Calu3 (cell line): ENCODE measurements around the gene SEPTIN5. TPM values are rescaled to one million over a fixed set of nuclear protein-coding genes. Genes with fewer than 3 reads are reported as not detected.
A peak's percentile ranks its signal among the peaks of the same experiment; 100 is the strongest.

ENCODE experiments used
- BruUV-seq: library from RNA; stranded (reverse); fragments of 400-500 nt; replicated peaks from 2 replicates; lab custom pipeline; 2021; lab: Mats Ljungman, UMichigan
- CTCF ChIA-PET: fragments of 300-600 bp; sonication (Branson Sonifier 250); formaldehyde crosslinking; loops from one replicate; lab custom pipeline; 2022; ENCODE audit warnings: antibody characterized with exemption; lab: Charles Lee
- DNase-seq: peaks from one replicate; pipeline ENCODE4 v3.0.0; 2022
- H3K27ac Mint-ChIP-seq: one replicate; pipeline ENCODE4 v1.8.0; 2022; ENCODE audit warnings: mixed read lengths; ENCODE audit not compliant: unreplicated experiment
- H3K27me3 Mint-ChIP-seq: one replicate; pipeline ENCODE4 v1.8.0; 2022; ENCODE audit warnings: mixed read lengths; ENCODE audit not compliant: unreplicated experiment
- H3K36me3 Mint-ChIP-seq: one replicate; pipeline ENCODE4 v1.8.0; 2022; ENCODE audit warnings: mild to moderate bottlenecking, moderate library complexity, mixed read lengths; ENCODE audit not compliant: insufficient read depth, unreplicated experiment
- H3K4me1 Mint-ChIP-seq: one replicate; pipeline ENCODE4 v1.8.0; 2022; ENCODE audit warnings: mild to moderate bottlenecking, low read depth, mixed read lengths; ENCODE audit not compliant: unreplicated experiment
- H3K4me3 Mint-ChIP-seq: one replicate; pipeline ENCODE4 v1.8.0; 2022; ENCODE audit warnings: mild to moderate bottlenecking, low read depth, moderate library complexity, mixed read lengths; ENCODE audit not compliant: unreplicated experiment
- H3K9me3 Mint-ChIP-seq: one replicate; pipeline ENCODE4 v1.8.0; 2022; ENCODE audit warnings: low read depth, mixed read lengths; ENCODE audit not compliant: unreplicated experiment
- CTCF ChIP-seq: fragments of 200-600 bp; IDR thresholded peaks from one replicate; pipeline ENCODE4 v1.8.0; 2022; ENCODE audit warnings: antibody characterized with exemption; ENCODE audit not compliant: unreplicated experiment
- intact Hi-C: fragments of 100-400 bp; cut with micrococcal nuclease; formaldehyde crosslinking; loops from one replicate; pipeline ENCODE4 v1.10.0; 2022; ENCODE audit not compliant: unreplicated experiment
- total RNA-seq: library from RNA; stranded (reverse); gene quantifications from 2 replicates; pipeline ENCODE4 v1.2.3, GENCODE V29; 2022

SEPTIN5 gene
- total RNA-seq, 1 experiment from 2014 or later, result 3.3 TPM

- DNase-seq, result no peak
- intact Hi-C loops, result no loop called here
- no TSS peak for BruUV-seq
Measured at GRCh38 chr22:19703869-19704268, 10.4 kb upstream of the SEPTIN5 start.

DNA sequence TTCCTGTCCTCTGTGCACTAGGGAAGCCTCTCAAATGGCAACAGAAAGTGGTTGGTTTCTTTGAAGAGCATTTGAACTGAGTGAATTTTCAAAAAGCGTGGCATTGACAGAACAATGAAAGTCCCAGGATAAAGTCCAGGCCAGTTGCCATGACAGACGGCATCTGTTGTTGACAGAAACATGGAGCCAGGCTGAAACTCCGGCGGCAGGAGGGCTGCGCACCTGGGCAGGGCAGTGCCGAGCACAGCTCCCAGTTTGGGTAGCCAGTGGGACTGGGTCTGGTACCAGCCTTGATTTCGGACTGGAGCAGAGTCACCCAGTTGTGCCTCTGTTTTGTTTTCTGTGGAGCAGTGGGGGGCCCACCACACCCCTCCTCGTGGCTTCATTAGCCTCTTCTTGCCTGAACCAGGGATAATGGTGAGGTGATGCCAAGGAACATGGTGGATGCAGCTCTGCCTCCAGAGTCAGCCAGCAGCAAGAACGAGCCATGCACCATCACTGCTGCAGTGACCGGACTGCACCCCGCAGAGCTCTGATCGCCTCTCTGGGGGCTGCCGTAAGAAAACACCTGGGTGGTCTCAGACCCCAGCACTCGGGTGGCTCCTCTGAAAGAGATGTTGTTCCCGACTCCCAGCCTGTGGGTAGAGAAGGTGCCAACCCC is 9.8 kb upstream of the SEPTIN5 start:
- no TSS peak for BruUV-seq
- no peaks in the 10 kb centered on the region for H3K4me1 Mint-ChIP-seq
- no peak overlapping the region for H3K4me3 Mint-ChIP-seq
- no peaks in the 10 kb centered on the region for H3K36me3 Mint-ChIP-seq
- peaks cover 68% of the 10 kb centered on the region for H3K27me3 Mint-ChIP-seq
- H3K9me3 Mint-ChIP-seq, result no peaks in the 10 kb centered on the region
- CTCF ChIA-PET, result interaction anchor here (1.2 kb wide), 1 partner anchor 13 kb away, joined by 3 read pairs; no protein-coding TSS in a partner anchor
- no peak for TF ChIP-seq CTCF
- intact Hi-C loops, result no loop called here
- no peak overlapping the region for H3K27ac Mint-ChIP-seq
- DNase-seq, result no peak

More at GRCh38 chr22:19703869-19704268, 10.4 kb upstream of the SEPTIN5 start:
- no peak for TF ChIP-seq CTCF
- H3K4me3 Mint-ChIP-seq, result no peak overlapping the region
- H3K27me3 Mint-ChIP-seq, result peaks cover 62% of the 10 kb centered on the region
- CTCF ChIA-PET, result interaction anchor here (1.2 kb wide), 1 partner anchor 12 kb away, joined by 3 read pairs; no protein-coding TSS in a partner anchor
- no peak overlapping the region for H3K27ac Mint-ChIP-seq
- no peaks in the 10 kb centered on the region for H3K36me3 Mint-ChIP-seq
- H3K4me1 Mint-ChIP-seq, result no peaks in the 10 kb centered on the region
- no peaks in the 10 kb centered on the region for H3K9me3 Mint-ChIP-seq

DNA sequence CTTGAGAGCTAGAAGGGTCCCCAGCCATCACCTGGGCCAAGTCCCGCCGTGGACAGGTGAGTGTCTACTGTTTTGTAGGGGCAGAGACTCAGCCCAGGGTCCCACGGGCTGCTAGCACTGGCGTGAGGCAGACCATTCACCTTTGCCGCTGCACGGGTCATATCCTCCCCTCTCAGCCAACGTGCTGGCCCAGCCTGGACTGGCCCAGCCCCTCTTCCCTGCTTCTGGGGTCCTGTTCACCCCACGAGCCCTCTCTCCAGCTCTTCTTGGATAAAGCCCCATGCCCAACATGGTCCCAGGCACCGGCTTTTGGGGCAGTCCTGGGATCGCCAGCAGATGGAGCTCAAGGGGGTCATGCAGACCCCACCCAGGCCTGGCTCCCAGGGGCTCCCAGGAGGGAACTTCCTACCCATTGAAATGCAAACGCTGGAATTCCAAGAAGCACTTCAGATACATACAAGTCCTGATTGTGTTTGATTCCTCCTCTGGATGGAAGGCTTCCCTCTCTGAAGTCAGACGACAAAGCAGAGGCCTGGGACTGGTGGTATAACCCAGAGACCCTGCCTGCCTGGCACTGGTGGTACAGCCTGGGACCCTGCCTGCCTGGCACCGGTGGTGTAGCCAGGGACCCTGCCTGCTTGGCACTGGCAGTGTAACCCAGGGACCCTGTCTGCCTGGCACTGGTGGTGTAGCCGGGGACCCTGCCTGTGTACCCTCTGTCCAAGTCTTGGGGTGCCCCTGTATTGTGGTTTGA is 8.9 kb upstream of the SEPTIN5 start:
- H3K9me3 Mint-ChIP-seq, result no peaks in the 10 kb centered on the region
- H3K27ac Mint-ChIP-seq, result no peak overlapping the region
- CTCF ChIA-PET, result interaction anchor here (1.2 kb wide), 1 partner anchor 11 kb away, joined by 3 read pairs; no protein-coding TSS in a partner anchor
- no peak for DNase-seq
- H3K4me1 Mint-ChIP-seq, result no peaks in the 10 kb centered on the region
- TF ChIP-seq CTCF, result peak; percentile 24
- no peak overlapping the region for H3K4me3 Mint-ChIP-seq
- intact Hi-C loops, result no loop called here
- H3K36me3 Mint-ChIP-seq, result no peaks in the 10 kb centered on the region
- peaks cover 74% of the 10 kb centered on the region for H3K27me3 Mint-ChIP-seq
- BruUV-seq, result no TSS peak

- no TSS peak for BruUV-seq
- Mint-ChIP-seq H3K36me3 (no peaks in the 10 kb centered on the region), H3K9me3 (no peaks in the 10 kb centered on the region), H3K4me1 (no peaks in the 10 kb centered on the region), H3K27me3 (peaks cover 74% of the 10 kb centered on the region), H3K4me3 (no peak overlapping the region), H3K27ac (no peak overlapping the region)
- no peak for TF ChIP-seq CTCF
- CTCF ChIA-PET, result no interaction called here
- intact Hi-C loops, result no loop called here
- no peak for DNase-seq
Measured at GRCh38 chr22:19706661-19707151, 7.6 kb upstream of the SEPTIN5 start.
